Muscle of back (tissue), 11 donors: Measurements from ENCODE around the gene LMNTD2. TPM values are rescaled to one million over a fixed set of nuclear protein-coding genes. Genes with fewer than 3 reads are reported as not detected.
A peak's percentile ranks its signal among the peaks of the same experiment; 100 is the strongest.
"Not testable (repeated sequence)": the region's sequence is repeated elsewhere in the genome, so short reads cannot be mapped to it uniquely, and the experiment has no call there.

Experiments
- DNase-seq, 3 donors: peaks; one replicate each; pipeline versions ENCODE4 v3.0.0 to v3.0.0-alpha.2; 2013
- polyA plus RNA-seq, 10 donors: library from polyadenylated mRNA; unstranded; fragments of 120-200 nt; gene quantifications; one replicate each; pipeline ENCODE4 v1.2.1, GENCODE V29; 2013; ENCODE audit not compliant: insufficient read length in 10 of 10

The LMNTD2 gene
- polyA plus RNA-seq, 10 donors = 0.17 to 1.1 (median 0.44) TPM

GRCh38 chr11:587546-587945 is 27.0 kb upstream of the LMNTD2 start:
- DNase-seq = no peak

- DNase-seq = no peak
Observed at GRCh38 chr11:586376-587316, 26.1 kb upstream of the LMNTD2 start.

GRCh38 chr11:584287-584686 is 23.7 kb upstream of the LMNTD2 start:
- DNase-seq = no peak

GRCh38 chr11:581752-582151 is 21.2 kb upstream of the LMNTD2 start:
- DNase-seq = no peak

GRCh38 chr11:581342-581741 is 20.8 kb upstream of the LMNTD2 start:
- no peak for DNase-seq

- DNase-seq = no peak
Observed at GRCh38 chr11:579830-580601, 19.5 kb upstream of the LMNTD2 start.

GRCh38 chr11:578276-579035 is 17.9 kb upstream of the LMNTD2 start:
- no peak for DNase-seq

- DNase-seq = no peak
Observed at GRCh38 chr11:577611-577894, 17.0 kb upstream of the LMNTD2 start.

- DNase-seq = no peak
Observed at GRCh38 chr11:576811-577610, 16.5 kb upstream of the LMNTD2 start.

GRCh38 chr11:575996-576768 is 15.6 kb upstream of the LMNTD2 start, which contains the start of gene PHRF1:
Gene PHRF1 (plus strand): TSS chr11:576470. CDS start chr11:581513, 5,043 bp downstream.
- DNase-seq = peak; percentile 92 to 98 (median 96)

GRCh38 chr11:575313-575995 is 14.9 kb upstream of the LMNTD2 start:
- peak in 1 of 3 donors; percentile 86 for DNase-seq

- no peak for DNase-seq
Observed at GRCh38 chr11:574632-575312, 14.2 kb upstream of the LMNTD2 start.

GRCh38 chr11:574031-574570 is 13.6 kb upstream of the LMNTD2 start:
- not testable (repeated sequence) for DNase-seq

- no peak for DNase-seq
Observed at GRCh38 chr11:573146-573759, 12.7 kb upstream of the LMNTD2 start.

GRCh38 chr11:571802-572185 is 11.3 kb upstream of the LMNTD2 start:
- DNase-seq = no peak

GRCh38 chr11:569158-569885 is 8.8 kb upstream of the LMNTD2 start:
- DNase-seq = peak in 1 of 3 donors; percentile 59

GRCh38 chr11:568306-569157 is 8.0 kb upstream of the LMNTD2 start:
- DNase-seq = peak; percentile 94 to 97 (median 96)
